Activated CD8-positive, alpha-beta memory T cell treated with anti-CD3 and anti-CD28 coated beads for 36 hours (primary cell): ENCODE data around the gene NONO. TPM values are rescaled to one million over a fixed set of nuclear protein-coding genes. Genes with fewer than 3 reads are reported as not detected.
"Not testable (repeated sequence)": the region's sequence is repeated elsewhere in the genome, so short reads cannot be mapped to it uniquely, and the experiment has no call there.

Experiments
- CTCF ChIA-PET: fragments of 350-600 bp; sonication (Branson Sonifier 250); formaldehyde crosslinking; loops from one replicate; lab custom pipeline; 2021; ENCODE audit warnings: antibody characterized with exemption; lab: Charles Lee
- POLR2A ChIA-PET: fragments of 350-600 bp; sonication (Branson Sonifier 250); formaldehyde crosslinking; loops from one replicate; lab custom pipeline; 2021; ENCODE audit warnings: antibody characterized with exemption; lab: Charles Lee
- total RNA-seq, 2 experiments: library from RNA; stranded (reverse); gene quantifications; one replicate each; pipeline ENCODE4 v1.2.3, GENCODE V29; 2021

The NONO gene, protein sequence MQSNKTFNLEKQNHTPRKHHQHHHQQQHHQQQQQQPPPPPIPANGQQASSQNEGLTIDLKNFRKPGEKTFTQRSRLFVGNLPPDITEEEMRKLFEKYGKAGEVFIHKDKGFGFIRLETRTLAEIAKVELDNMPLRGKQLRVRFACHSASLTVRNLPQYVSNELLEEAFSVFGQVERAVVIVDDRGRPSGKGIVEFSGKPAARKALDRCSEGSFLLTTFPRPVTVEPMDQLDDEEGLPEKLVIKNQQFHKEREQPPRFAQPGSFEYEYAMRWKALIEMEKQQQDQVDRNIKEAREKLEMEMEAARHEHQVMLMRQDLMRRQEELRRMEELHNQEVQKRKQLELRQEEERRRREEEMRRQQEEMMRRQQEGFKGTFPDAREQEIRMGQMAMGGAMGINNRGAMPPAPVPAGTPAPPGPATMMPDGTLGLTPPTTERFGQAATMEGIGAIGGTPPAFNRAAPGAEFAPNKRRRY
- 100 to 1,000 TPM; 477 to 536 TPM for total RNA-seq

DNA sequence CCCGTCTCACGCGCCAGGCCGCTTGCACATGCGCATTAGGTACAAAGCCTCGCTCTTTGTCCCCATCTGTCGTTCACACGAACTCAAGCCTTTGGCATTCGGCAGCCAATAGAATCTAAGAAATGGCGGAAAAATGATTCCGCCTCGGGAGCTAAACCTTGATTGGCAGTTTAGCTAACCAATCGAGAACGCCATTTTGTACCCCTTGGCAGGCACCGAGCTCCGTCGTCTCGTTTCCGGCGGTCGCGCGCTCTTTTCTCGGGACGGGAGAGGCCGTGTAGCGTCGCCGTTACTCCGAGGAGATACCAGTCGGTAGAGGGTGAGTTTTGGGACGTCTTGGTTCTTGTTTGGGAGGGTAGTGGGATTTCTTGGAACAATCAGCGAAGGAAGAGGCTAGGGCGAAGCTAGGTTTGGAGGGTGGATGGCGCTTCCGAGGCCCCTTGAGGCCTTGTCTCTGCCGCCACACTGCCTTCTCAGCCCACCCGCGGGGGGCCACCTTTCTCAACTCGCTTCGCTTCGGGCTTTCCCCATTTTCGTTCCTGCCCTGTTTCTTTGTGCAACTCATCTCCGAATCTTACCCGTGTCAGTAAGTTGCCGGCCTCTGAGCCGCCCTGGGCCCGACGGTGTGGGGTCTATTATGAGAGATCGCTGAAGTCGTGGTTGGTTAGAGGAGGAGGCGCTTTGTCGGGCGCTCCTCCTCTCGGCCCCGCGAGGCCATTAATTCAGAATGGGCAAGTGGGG is at the start of gene NONO:
Gene NONO, plus strand, starts transcription at position 233 of the 741 bp plus-strand sequence. CDS start 7,003 bp downstream, outside the sequence.
- CTCF ChIA-PET = interaction anchor here (0.6 to 1.1 kb wide), 3 partner anchors 14 to 87 kb away, joined by 3 read pairs; no protein-coding TSS in a partner anchor
- POLR2A ChIA-PET = interaction anchor here (0.6 to 1.6 kb wide), 13 partner anchors 8 to 327 kb away, joined by 3 to 14 read pairs (median 5); partner anchors contain the start of genes IL2RG, TAF1 and ZMYM3

DNA sequence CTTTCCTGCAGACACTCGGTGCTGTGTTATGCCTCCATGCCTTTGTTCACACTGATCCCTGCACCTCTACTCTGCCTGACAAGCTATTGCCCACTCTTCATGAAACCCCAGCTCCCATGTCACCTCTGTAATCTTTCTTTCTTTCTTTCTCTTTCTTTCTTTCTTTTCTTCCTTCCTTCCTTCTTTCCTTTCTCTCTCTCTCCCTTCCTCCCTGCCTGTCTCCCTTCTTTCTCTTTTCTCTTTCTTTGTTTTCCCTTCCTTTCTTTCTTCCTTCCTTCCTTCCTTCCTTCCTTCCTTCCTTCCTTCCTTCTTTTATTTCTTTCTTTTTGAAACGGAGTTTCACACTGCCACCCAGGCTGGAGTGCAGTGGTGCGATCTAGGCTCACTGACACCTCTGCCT is 48.0 kb upstream of the NONO start:
- ChIA-PET POLR2A (interaction anchor here (0.6 kb wide), 1 partner anchor 285 kb away, joined by 3 read pairs; no protein-coding TSS in a partner anchor), CTCF (no interaction called here)

DNA sequence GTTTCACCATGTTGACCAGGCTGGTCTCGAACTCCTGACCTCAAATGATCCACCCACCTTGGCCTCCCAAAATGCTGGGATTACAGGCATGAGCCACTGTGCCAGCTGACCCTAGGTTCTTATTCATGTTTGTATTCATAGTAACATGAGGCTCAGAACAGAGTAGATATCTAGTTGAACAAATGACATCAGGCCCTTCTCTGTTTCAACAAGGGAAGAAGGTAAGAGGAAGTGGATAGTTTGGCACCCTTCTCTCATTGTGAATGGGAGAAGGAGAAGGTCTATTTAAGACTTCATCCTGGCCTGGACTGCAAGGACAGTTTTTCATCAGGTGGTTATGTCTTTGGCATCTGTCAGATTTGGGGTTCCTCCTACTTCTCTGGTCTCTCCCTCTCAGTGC is 46.6 kb upstream of the NONO start:
- ChIA-PET CTCF (no interaction called here), POLR2A (no interaction called here)

DNA sequence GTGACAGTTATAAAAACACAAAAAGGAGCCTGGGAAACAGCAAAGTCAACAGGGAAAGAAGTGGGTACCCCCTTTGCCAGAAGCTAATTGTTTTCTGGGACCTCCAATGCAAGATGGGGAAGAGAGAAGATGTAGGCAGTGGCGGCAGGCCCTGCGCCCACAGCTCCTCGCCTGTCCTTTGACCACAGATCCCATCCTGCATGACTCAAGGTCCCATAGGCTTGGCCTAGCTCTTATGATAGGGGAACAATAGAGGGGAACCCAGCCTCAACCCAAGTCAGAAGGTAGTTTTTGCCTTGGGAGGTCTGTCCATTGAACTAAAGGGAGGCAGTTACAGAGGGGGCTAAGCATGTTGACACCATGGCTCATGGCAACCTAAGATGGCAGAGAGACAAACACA is 43.7 kb upstream of the NONO start:
- ChIA-PET POLR2A (no interaction called here), CTCF (no interaction called here)

DNA sequence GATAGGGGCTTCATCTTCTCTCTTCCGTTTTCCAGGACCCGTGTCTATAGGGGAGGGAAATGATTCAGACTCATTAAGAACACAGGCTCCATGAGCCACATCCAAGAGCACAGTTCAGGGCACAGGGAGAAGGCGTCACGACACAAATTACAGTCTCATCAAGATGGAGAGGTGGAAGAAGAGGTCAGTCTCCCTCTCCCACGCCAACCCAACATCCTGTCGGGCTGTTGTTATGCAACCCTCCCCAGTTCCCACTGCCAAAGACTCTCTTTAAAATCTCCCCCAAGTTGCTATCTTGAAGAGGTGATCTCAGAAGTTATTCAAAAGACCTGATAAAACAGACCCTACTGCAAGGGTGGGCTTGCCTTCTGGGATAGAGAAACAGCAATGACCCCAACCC is 42.1 kb upstream of the NONO start:
- ChIA-PET POLR2A (no interaction called here), CTCF (no interaction called here)

DNA sequence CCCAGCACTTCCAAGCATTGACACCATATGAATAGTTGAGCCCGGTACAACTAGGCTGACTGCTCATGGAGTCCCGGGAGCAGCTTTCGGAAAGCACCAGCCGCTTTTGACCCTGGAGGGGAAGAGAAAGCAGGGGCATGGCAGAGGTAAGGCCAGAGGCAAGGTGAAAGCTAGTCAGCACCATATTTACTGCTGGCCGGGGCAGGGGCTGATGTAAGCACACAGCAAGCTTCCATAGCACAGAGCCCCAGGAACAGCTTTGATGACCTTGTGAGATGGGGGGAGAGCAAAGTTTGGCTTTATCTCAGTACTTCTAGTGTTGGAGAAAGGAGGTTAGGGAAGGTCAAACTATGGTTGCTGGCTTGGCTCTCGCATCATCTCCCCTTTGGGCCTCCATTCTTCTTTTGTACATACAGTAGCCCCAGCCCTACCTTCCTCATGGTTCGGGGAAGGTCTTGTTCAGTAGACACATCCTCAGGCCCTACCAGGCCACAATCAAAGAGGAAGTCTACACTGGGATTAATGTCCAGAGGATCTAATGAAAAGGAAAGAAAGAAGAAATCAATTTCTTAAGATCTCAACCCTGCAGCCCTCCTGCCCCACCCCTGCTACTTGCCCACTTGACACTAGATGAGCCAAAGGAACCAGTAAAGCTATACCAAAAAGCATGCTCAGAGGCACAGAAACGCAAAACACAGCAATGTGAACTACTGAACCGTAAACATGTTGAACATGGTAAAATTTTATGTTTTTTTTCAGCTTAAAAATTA is 38.9 kb upstream of the NONO start:
- CTCF ChIA-PET = no interaction called here
- POLR2A ChIA-PET = interaction anchor here (0.6 to 0.9 kb wide), 2 partner anchors 39 to 265 kb away, joined by 5 to 8 read pairs; partner anchors contain the start of gene NONO

DNA sequence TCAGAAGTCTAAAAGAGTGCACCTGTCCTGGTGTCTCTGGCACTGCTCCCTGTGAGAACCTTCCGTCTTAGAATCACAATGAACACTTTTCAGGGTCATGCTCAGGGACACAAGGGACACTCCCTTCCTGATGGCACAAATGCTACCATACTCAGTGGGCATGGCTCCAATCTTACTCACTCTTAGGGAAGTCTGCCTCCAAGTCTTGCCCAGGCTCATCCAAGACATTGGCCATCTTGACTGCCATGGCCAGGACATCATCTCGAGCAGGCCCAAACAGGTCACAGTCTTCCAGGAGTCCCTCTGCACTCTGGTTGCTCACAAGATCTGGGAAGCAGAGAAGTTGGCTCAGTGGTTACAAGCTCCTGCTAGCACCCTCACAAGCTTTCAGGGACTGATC is 38.3 kb upstream of the NONO start:
- POLR2A ChIA-PET = interaction anchor here (0.6 kb wide), 1 partner anchor 265 kb away, joined by 5 read pairs; no protein-coding TSS in a partner anchor
- CTCF ChIA-PET = interaction anchor here (0.6 kb wide), 1 partner anchor 71 kb away, joined by 5 read pairs; no protein-coding TSS in a partner anchor

DNA sequence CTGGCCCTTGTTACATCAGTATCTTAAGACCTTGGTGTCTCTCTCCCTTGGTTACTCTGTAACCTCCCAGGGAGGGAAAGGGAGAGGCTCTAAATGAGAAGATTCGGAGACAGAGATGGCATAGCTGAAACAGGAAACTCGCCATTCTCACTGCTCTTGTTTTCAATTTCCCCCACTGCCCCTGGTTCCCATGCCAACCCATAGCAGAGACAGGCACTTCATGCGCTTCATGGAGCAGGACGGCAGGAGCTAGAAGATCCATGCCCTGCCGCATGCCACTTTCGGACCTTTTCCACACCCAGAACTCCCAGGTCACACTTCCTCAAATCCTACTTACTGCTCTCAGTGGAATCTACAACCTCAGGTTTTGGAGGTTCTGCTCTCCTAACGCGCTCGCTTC is 32.6 kb upstream of the NONO start:
- ChIA-PET CTCF (interaction anchor here (0.6 kb wide), 1 partner anchor 39 kb away, joined by 3 read pairs; no protein-coding TSS in a partner anchor), POLR2A (no interaction called here)

DNA sequence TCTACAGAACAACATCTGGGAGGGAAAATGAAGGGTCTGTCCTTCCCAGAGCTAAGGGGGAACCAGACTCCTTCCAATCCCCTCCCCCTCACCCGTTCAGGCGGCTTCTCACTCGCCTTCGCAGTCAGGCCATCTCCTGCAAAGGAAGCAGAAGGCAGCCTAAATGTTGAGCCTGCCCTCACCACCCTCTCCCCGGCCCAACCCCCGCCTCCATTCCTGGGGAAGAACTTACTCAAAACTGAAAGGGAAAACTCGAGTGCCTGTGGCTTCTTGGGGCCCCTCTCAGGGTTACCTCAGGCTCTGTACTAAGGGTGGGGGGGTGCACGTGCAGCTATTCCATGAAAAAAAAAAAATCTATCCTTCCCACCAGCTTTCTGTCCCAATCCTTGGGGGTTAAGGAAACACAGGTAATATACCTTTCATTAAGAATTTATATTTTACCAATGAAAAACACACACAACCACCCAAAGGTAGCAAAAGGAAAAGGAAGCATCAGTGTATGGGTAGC is 31.9 kb upstream of the NONO start:
- ChIA-PET CTCF (interaction anchor here (0.6 kb wide), 1 partner anchor 39 kb away, joined by 3 read pairs; no protein-coding TSS in a partner anchor), POLR2A (interaction anchor here (0.7 kb wide), 1 partner anchor 281 kb away, joined by 3 read pairs; no protein-coding TSS in a partner anchor)

DNA sequence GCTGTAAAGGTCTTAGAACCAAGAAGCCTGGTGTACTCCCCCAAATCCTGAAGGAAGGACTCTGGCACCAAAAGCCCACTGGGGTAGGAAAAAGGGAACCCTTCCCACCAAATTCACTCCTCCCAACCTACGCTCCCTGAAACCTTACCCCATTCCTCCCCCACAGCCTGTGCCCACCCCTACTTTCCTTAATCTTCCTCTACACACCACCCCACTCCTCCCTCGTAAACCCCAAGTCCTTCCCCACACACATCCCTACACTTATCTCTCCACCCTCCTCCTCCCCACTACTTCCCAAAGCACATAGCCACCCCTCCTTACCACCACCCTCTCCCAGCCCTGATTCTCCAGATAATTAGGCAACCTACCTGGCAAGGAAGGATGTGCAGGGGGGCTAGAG is 31.2 kb upstream of the NONO start:
- ChIA-PET CTCF (no interaction called here), POLR2A (no interaction called here)

DNA sequence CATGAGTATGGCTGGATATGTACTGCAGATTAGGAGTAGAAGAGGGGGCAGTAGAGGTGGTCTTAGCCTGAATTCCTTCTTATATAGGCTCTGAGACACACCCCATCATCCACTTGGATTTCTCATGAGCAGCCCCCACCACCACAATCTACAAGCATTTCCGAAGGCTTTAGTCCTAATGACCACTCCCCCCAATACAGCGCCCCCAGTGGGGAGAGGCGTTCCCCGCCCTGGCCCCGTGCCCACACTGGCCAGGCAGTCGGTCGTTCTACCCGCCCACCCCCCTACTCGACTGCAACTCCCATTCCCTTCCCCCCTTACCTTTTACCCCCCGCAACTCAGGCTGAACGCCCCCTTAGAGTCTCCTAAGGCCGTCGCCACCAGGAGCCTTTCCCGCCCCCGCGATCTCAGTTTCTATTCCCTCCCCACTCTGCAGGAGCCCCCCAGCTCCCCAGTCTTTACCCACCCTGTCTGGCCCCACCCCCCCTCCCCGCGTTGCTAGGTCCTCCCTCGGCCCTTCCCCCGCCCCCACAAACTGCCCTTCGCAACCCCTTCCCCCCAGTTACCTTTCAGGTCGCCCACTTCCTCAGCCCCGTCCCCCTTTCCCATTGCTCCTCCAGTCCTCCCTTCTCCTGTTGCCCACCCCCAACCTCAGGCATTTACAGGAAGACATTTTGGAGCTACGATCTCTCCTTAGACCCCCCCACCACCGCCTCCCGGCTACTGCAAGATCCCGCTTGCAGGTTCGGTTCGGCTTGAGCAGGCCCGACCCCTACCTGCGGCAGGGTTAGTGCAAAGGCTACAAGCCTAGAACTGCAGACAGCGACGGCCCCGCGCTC is 30.0 kb upstream of the NONO start:
- ChIA-PET POLR2A (interaction anchor here (0.6 to 1.7 kb wide), 2 partner anchors 10 to 30 kb away, joined by 3 to 14 read pairs; partner anchors contain the start of gene NONO), CTCF (interaction anchor here (0.7 kb wide), 1 partner anchor 112 kb away, joined by 3 read pairs; the partner anchor contains the start of gene TAF1)

DNA sequence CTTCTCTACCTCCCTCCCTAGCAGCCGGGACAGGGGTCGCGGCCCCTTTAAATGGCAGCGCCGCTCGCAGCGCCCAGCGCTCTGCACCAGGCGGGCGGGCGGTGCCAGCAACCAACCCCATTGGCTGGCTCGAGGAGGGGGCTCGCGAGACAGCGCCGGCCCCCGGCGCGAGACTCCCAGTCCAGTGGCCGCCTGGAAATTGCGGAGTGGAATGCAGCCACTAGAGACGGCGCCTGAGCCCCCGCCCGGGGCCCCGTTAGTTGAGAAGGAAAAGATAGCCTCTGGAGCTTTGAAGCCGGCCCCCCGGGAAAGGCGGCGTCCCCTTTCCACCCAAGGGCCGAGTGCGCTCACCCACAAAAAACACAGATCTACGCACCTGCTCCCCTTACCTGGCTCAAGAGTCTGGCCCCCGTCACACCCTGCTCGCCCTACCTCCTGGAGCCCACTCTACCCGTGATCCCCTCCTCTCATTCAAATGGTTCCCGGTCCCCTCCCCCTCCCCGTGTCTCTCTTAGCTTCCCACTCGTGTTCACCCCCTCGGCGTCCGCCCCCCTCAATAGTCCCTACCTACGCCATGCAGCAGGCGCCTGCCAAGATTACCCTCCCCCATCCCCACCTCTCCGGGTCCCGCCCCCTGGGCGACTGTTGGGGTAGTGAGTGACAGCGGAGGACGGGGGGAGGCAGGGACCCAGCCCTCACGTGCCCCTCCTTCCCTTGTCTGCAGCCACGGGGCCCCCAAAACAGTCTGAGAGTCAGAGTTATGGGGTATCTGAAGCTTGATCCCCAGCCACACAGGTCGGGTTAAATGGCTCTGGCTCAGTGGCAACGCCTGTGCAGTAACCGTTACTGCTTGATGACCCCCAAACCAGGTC is 29.1 kb upstream of the NONO start, which contains the start of gene ZMYM3:
Gene ZMYM3, minus strand, starts transcription at position 49 of the 872 bp plus-strand sequence. CDS start 885 bp downstream, outside the sequence.
- CTCF ChIA-PET = interaction anchor here (0.6 to 0.7 kb wide), 3 partner anchors 30 to 782 kb away, joined by 3 read pairs; partner anchors contain the start of gene TAF1
- POLR2A ChIA-PET = interaction anchor here (0.6 to 1.7 kb wide), 5 partner anchors 11 to 112 kb away, joined by 3 to 14 read pairs (median 3); partner anchors contain the start of gene NONO

DNA sequence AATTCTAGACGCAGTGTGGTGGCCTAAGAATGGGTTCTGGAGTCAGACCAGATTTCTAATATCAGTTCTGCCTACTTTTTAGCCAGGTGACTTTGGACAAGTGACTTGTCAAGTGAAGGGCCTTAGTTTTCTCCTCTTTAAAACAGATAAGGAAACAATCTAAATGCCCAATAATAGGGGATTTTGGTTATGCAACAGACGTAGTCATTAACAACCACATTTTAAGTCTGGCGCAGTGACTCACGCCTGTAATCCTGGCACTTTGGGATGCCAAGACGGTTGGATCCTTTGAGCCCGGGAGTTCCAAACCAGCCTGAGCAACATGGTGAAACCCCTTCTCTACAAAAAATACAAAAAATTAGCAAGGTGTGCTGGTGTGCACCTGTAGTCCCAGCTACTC is 27.4 kb upstream of the NONO start:
- ChIA-PET POLR2A (no interaction called here), CTCF (no interaction called here)

DNA sequence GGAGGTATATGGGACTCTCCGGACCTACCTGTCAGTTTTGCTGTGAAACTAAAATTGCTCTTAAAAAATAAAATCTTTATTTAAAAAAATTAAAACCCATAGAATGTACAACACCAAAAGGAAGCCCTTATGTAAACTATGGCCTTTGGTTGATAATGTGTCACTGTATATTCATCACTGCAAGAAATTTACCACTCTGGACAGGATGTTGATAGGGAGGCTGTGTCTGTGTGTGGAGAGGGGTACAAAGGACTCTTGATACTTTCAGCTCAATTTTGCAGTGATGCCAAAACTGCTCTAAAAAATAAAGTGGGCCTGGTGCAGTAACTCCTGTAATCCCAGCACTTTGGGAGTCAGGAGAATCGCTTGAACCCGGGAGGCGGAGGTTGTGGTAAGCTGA is 26.6 kb upstream of the NONO start:
- CTCF ChIA-PET = no interaction called here
- POLR2A ChIA-PET = no interaction called here

DNA sequence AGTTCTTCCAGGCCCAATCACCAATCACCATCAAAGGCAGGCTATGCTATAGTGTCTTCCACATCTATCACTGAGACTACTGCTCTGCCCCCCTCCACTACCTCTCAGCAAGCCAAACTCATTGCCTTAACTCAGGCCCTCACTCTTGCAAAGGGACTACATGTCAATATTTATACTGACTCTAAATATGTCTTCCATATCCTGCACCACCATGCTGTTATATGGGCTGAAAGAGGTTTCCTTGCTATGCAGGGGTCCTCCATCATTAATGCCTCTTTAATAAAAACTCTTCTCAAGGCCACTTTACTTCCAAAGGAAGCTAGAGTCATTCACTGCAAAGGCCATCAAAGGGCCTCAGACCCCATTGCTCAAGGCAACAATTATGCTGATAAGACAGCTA is 14.8 kb upstream of the NONO start:
- CTCF ChIA-PET, POLR2A ChIA-PET: not testable (repeated sequence)

DNA sequence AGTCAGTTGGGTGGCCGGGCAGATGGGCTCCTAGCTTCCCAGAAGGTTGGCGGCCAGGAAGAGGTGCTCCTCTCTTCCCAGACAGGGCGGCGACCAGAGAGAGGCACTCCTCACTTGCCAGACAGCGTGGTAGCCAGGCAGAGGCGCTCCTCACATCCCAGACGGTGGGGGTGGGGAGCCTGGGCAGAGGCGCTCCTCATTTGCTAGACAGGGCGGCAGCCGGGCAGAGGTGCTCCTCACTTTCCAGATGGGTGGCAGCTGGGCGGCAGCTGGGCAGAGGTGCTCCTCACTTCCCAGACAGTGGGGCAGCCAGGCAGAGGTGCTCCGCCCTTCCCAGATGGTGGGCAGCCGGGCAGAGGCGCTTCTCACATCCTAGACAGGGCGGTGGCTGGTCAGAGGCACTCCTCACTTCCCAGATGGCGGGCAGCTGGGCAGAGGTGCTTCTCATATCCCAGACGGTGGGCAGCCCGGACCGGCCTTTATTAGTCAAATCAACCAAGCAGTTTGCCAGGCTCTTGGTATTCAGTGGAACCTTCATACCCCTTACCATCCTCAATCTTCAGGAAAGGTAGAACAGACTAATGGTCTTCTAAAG is 13.5 kb upstream of the NONO start:
- ChIA-PET POLR2A (no interaction called here), CTCF (no interaction called here)
